ENCODE results near the gene AP1M1.

DNA sequence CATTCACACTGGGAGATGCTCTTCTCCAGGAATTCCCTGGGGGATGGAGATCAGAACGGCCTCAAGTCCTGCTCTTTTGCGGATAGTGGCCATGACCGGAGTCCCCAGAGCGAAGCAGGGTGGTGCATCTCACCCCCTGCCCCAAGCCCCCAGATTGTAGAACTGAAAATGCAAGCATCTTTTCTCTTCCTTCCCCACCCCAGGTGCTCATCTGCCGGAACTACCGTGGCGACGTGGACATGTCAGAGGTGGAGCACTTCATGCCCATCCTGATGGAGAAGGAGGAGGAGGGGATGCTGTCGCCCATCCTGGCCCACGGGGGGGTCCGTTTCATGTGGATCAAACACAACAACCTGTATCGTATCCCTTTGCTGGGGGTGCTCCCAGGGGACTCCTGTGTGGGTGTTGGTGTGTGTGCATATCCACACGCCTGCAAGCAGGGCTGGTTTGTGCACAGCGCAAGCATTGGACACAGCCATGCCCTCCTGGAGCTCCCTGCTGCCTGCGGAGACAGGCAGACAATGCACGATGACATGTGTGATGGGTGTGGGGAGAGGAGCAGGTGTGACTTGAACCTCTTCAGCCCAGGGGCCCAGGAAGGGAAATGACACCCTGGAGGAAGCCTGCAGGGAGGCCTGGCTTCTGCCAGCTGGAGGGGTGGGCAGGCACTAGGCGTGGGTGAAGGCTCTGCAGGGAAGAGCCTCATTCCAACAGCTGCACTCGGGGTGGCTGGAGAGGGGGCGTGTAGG, 5.7 kb downstream of the AP1M1 start:
- no peak for TF ChIP-seq YY1 (IDR thresholded peaks at IDR 0.05; ENCODE audit: low read depth)
- TF ChIP-seq CEBPB (IDR thresholded peaks at IDR 0.05): no peak

Data from Ishikawa (cell line).